ENCODE results near the gene SLC35F4. TPM values are rescaled to one million over a fixed set of nuclear protein-coding genes. Genes with fewer than 3 reads are reported as not detected.

The SLC35F4 gene
- total RNA-seq, 1 donor: not detected

DNA sequence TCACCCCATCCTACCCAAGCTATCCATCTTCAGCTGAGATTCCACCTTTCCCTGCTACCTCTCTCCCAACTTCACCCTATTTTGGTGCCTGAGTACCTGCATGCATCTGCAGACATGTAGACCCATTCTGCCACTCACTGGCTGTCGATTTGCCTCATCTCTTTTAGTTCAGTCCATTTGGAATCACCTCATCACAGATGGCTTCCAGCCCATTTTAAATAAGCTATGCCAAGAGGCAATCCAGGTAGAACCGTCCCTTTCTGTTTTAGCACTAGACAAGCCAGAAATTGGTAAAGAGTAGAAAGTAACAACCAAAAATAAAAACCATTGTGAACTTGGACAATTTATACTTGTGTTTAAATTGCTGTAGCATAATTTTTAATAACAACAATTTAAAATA lies 11.3 kb downstream of the SLC35F4 start:
- no peak overlapping the region for H3K4me3 ChIP-seq (ENCODE audit: low read depth, low read length)
- DNase-seq (ENCODE audit: low read depth): no peak
- TF ChIP-seq, protein P1, sequence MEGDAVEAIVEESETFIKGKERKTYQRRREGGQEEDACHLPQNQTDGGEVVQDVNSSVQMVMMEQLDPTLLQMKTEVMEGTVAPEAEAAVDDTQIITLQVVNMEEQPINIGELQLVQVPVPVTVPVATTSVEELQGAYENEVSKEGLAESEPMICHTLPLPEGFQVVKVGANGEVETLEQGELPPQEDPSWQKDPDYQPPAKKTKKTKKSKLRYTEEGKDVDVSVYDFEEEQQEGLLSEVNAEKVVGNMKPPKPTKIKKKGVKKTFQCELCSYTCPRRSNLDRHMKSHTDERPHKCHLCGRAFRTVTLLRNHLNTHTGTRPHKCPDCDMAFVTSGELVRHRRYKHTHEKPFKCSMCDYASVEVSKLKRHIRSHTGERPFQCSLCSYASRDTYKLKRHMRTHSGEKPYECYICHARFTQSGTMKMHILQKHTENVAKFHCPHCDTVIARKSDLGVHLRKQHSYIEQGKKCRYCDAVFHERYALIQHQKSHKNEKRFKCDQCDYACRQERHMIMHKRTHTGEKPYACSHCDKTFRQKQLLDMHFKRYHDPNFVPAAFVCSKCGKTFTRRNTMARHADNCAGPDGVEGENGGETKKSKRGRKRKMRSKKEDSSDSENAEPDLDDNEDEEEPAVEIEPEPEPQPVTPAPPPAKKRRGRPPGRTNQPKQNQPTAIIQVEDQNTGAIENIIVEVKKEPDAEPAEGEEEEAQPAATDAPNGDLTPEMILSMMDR (IDR thresholded peaks at IDR 0.05; ENCODE audit: insufficient read depth, low read length): no peak

DNA sequence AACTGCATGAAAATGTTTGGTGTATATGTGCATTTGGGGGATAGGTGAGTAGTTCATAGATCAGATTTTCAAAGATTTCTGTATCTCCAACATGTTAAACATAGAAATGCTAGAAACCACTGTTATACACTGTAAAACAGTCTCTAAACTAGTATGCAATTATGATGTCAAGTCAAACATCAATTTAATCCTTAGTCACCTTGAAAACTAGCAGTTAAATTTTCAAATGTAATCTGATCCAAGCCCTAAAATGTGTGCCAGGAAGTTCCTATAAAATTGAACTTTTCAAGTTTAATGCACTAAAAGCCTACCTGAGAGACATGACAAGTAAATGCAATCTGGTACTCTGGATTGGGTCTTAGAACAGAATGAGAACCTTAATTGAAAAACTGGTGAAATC lies 14.5 kb downstream of the SLC35F4 start:
- no peak overlapping the region for H3K4me3 ChIP-seq (ENCODE audit: low read depth, low read length)
- no peak for DNase-seq (ENCODE audit: low read depth)
- TF ChIP-seq, protein P1 (IDR thresholded peaks at IDR 0.05; ENCODE audit: insufficient read depth, low read length): no peak

DNA sequence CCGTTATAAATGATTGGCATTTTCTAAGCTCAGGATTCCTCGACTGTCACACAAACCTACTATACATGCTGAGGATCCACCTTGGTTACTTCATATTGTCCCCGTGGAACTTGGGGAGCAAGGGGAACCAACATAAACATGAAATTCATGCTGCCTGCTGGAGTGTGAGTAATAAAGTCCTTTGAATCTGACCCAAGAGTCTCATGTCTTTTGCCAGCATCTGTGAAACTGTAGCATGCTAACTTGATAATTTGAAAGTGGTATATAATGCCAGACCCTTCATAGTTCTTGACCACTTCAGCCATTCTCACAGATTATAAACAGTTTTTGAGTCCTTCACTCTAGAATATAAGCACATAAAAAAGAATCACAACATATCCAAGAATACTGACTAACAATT lies 17.1 kb downstream of the SLC35F4 start:
- TF ChIP-seq, protein P1 (IDR thresholded peaks at IDR 0.05; ENCODE audit: insufficient read depth, low read length): no peak
- H3K4me3 ChIP-seq (ENCODE audit: low read depth, low read length): no peak overlapping the region
- DNase-seq (ENCODE audit: low read depth): peak; percentile 50

GRCh38 chr14:57848353-57848752 lies 17.5 kb downstream of the SLC35F4 start:
- TF ChIP-seq, protein P1 (IDR thresholded peaks at IDR 0.05; ENCODE audit: insufficient read depth, low read length): no peak
- DNase-seq (ENCODE audit: low read depth): peak; percentile 68

DNA sequence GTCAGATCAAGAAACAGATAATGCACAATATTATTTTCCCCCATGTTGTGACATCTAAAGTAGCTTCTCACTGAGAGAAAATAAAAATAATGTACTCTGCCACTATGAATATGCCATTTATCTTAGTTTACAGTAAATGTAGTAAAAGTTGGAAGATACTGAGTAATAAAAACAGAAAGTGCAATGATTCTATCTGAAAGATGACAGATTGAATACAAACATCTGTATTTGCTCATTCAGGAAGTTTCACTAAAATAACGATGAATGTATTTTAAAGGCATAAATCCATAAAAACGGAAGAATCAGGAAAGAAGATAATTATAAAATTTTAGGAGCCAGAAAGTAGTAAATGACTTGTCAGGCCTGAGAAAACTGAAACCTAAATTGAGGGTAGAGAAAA lies 18.2 kb downstream of the SLC35F4 start:
- peak; percentile 10 for DNase-seq (ENCODE audit: low read depth)
- TF ChIP-seq, protein P1 (IDR thresholded peaks at IDR 0.05; ENCODE audit: insufficient read depth, low read length): no peak
- no peak overlapping the region for H3K4me3 ChIP-seq (ENCODE audit: low read depth, low read length)

More at GRCh38 chr14:57848353-57848752, 17.5 kb downstream of the SLC35F4 start:
- no peak overlapping the region for H3K4me3 ChIP-seq (ENCODE audit: low read depth, low read length)

DNA sequence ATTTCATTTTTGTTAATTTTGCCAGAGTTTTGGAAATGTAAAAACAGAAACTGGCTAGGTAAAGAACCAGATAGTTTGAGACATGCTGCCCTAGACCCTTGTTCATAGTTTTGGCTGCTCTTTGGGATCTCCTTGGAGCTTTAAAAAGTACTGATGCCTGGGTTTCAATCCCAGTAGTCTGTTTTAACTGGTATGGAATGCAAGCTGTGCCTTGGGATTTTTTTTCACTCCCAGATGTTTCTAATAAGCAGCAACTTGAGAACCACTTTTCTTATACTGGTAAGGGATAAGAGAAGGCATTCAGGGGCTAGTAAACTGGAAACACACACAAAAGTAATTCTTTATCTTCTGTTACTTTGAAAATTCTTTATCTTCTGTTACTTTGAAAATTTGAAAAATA lies 18.8 kb downstream of the SLC35F4 start:
- no peak overlapping the region for H3K4me3 ChIP-seq (ENCODE audit: low read depth, low read length)
- TF ChIP-seq, protein P1 (IDR thresholded peaks at IDR 0.05; ENCODE audit: insufficient read depth, low read length): no peak
- DNase-seq (ENCODE audit: low read depth): peak; percentile 91

DNA sequence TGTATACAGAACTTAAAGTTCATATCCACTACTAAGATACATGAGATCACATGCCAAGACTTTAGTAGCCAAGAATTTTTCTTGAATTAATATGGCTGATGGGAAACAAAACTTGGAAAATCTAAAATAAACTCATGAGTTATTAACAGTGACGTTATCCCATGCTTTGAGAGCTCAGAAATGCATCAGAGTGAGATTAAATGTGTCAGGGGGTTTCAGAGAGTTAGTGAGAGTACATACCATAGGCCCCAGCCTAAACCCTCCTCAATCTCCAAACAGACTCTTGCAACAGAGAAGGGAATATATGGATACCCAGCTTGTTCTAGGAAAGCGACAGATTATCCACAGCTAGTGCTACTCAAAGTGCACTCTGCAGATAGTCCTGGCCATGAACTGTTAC lies 19.3 kb downstream of the SLC35F4 start:
- no peak overlapping the region for H3K4me3 ChIP-seq (ENCODE audit: low read depth, low read length)
- TF ChIP-seq, protein P1 (IDR thresholded peaks at IDR 0.05; ENCODE audit: insufficient read depth, low read length): no peak
- peak; percentile 76 for DNase-seq (ENCODE audit: low read depth)
